GM12878 (cell line): ENCODE results near the gene TEF. TPM values are rescaled to one million over a fixed set of nuclear protein-coding genes. Genes with fewer than 3 reads are reported as not detected.

Experiments
- ATAC-seq: fragments of 200-7000 bp; cut with Tn5 transposase; 3 replicates; pipeline ENCODE4 v1.9.1; 2020; ENCODE audit warnings: mild to moderate bottlenecking, moderate library complexity
- BruUV-seq: library from RNA; stranded (reverse); fragments of 400-500 nt; replicated peaks from 2 replicates; lab custom pipeline; 2021; lab: Mats Ljungman, UMichigan
- CTCF ChIA-PET: fragments of 300-600 bp; sonication (Branson Sonifier 250); formaldehyde crosslinking; extraction: SDS; loops from one replicate; lab custom pipeline; 2021; ENCODE audit warnings: inconsistent platforms; lab: Yijun Ruan, JAX
- POLR2A ChIA-PET: fragments of 350-600 bp; formaldehyde crosslinking; extraction: SDS; loops from one replicate; lab custom pipeline; 2021; ENCODE audit warnings: inconsistent platforms; lab: Charles Lee
- RAD21 ChIA-PET: fragments of 300-600 bp; sonication (Branson Sonifier 250); formaldehyde crosslinking; loops from one replicate; lab custom pipeline; 2023; ENCODE audit warnings: antibody characterized with exemption; ENCODE audit not compliant: unreplicated experiment; lab: Charles Lee
- SMC1A ChIA-PET: fragments of 300-600 bp; sonication (Branson Sonifier 250); formaldehyde crosslinking; loops from one replicate; lab custom pipeline; 2023; ENCODE audit not compliant: unreplicated experiment, uncharacterized antibody; lab: Charles Lee
- DNase-seq: peaks from one replicate; pipeline ENCODE4 v3.0.0-alpha.2; 2011; ENCODE audit warnings: low read depth, low spot score
- FAIRE-seq: peaks from 3 replicates; lab custom pipeline; 2011; peaks lifted over from hg19 to GRCh38; lab: Jason Lieb, UNC
- H2AFZ ChIP-seq: 2 replicates; pipeline ENCODE4 v1.6.0; 2011; ENCODE audit warnings: low read depth, low read length, control low read depth; ENCODE audit not compliant: control insufficient read depth
- H3K27ac ChIP-seq: 2 replicates; pipeline ENCODE4 v1.5.1; 2011; ENCODE audit warnings: control low read depth; ENCODE audit not compliant: control insufficient read depth, insufficient read depth
- H3K27me3 ChIP-seq, 2 experiments: replicated peaks in 1 of 2; 2 replicates each; pipeline versions ENCODE4 v1.6.0 to v1.6.1; 2011; ENCODE audit warnings: low read length in 1 of 2; ENCODE audit not compliant: control insufficient read depth in 2 of 2, insufficient read depth in 2 of 2
- H3K36me3 ChIP-seq, 2 experiments: 2 replicates each; pipeline ENCODE4 v1.5.1; 2011; ENCODE audit warnings: low read length in 1 of 2; ENCODE audit not compliant: control insufficient read depth in 2 of 2, insufficient read depth in 2 of 2
- H3K4me1 ChIP-seq: 2 replicates; pipeline ENCODE4 v1.6.1; 2011; ENCODE audit warnings: mild to moderate bottlenecking, low read length, moderate library complexity, mixed read lengths; ENCODE audit not compliant: control insufficient read depth, insufficient read depth
- H3K4me2 ChIP-seq: 2 replicates; pipeline ENCODE4 v1.6.0; 2011; ENCODE audit warnings: control low read depth; ENCODE audit not compliant: control insufficient read depth, insufficient read depth
- H3K4me3 ChIP-seq: fragments of 200-600 bp; sonication (generic); 2 replicates; pipeline ENCODE4 v1.5.1; 2016
- H3K79me2 ChIP-seq: 2 replicates; pipeline ENCODE4 v1.6.0; 2011; ENCODE audit warnings: low read length; ENCODE audit not compliant: control insufficient read depth, insufficient read depth
- H3K9ac ChIP-seq: 2 replicates; pipeline ENCODE4 v1.8.0; 2011; ENCODE audit warnings: low read length, control low read depth, mixed read lengths; ENCODE audit not compliant: control insufficient read depth, insufficient read depth
- H3K9me3 ChIP-seq: replicated peaks from 3 replicates; pipeline ENCODE4 v1.5.1; 2011; ENCODE audit warnings: mild to moderate bottlenecking, low read length; ENCODE audit not compliant: control insufficient read depth, insufficient read depth
- H4K20me1 ChIP-seq: 2 replicates; pipeline ENCODE4 v1.6.0; 2011; ENCODE audit not compliant: control insufficient read depth, insufficient read depth
- ETV6 ChIP-seq, 2 experiments: fragments of 450-650 bp in 1 of 2; IDR thresholded peaks in 1 of 2; conservative IDR thresholded peaks in 1 of 2; 2 replicates each; pipeline ENCODE4 v1.6.1; 2014; ENCODE audit warnings: antibody characterized with exemption in 1 of 2, borderline replicate concordance in 1 of 2, low read depth in 1 of 2, mild to moderate bottlenecking in 1 of 2, moderate library complexity in 1 of 2
- RB1 ChIP-seq: fragments of 450-650 bp; formaldehyde crosslinking; IDR thresholded peaks from 2 replicates; pipeline ENCODE4 v1.6.1; 2017; ENCODE audit warnings: mild to moderate bottlenecking, borderline replicate concordance
- SPI1 ChIP-seq: IDR thresholded peaks from 2 replicates; pipeline ENCODE4 v1.6.1; 2011; ENCODE audit warnings: low read depth, mild to moderate bottlenecking, low read length, moderate library complexity, borderline replicate concordance; ENCODE audit not compliant: insufficient read depth
- TBL1XR1 ChIP-seq: IDR thresholded peaks from 2 replicates; pipeline ENCODE4 v1.6.1; 2012; ENCODE audit warnings: low read depth, low read length, improper control_type of control experiment
- WGBS: methylation state at CpG from one replicate; pipeline ENCODE4 v1.1.6; 2016; ENCODE audit warnings: low lambda C conversion rate; ENCODE audit not compliant: insufficient replicate concordance, insufficient coverage; ENCODE audit errors: missing lambda C conversion rate; 5-methylcytosine and 5-hydroxymethylcytosine counted together
- in situ Hi-C: fragments of 300-500 bp; cut with MboI; formaldehyde crosslinking; loops from 9 replicates; pipeline ENCODE4 v1.14.3; 2018; ENCODE audit warnings: mixed read lengths
- intact Hi-C: fragments of 100-400 bp; cut with micrococcal nuclease; formaldehyde crosslinking; loops from one replicate; pipeline ENCODE4 v1.14.2; 2022; ENCODE audit not compliant: unreplicated experiment
- polyA plus RNA-seq, 11 experiments: library from polyadenylated mRNA; depleted of rRNA in 4 of 11; unstranded in 6 of 11; stranded (reverse) in 5 of 11; fragments of >200 nt; fragmentation: Nextera tagmentation in 4 of 11; fragmentation: Illumina TruSeq in 1 of 11; extraction: Ambion mirVana in 4 of 11; extraction: Trizol in 1 of 11; gene quantifications; 1 replicate in 1 of 11; 2 replicates in 10 of 11; pipeline versions ENCODE4 v1.2.1 to v1.2.3, GENCODE V29; 2011 to 2016; ENCODE audit warnings: inconsistent platforms in 2 of 11, missing spikeins in 2 of 11, low read depth in 1 of 11
- total RNA-seq, 4 experiments: library from RNA; depleted of rRNA in 3 of 4; stranded (reverse); fragments of >200 nt in 3 of 4; fragmentation: Illumina TruSeq in 1 of 4; extraction: Trizol in 1 of 4; gene quantifications; 2 replicates each; pipeline versions ENCODE4 v1.2.1 to v1.2.3, GENCODE V29; 2013 to 2021
- TF ChIP-seq, protein P1 (sequence below): fragments of 450-650 bp; conservative IDR thresholded peaks from 2 replicates; pipeline ENCODE4 v1.6.1; 2017; ENCODE audit warnings: mild to moderate bottlenecking, moderate library complexity
- TF ChIP-seq, protein P2 (sequence below): IDR thresholded peaks from 2 replicates; pipeline ENCODE4 v1.6.1; 2011; ENCODE audit warnings: mild to moderate bottlenecking, low read depth, low read length, moderate library complexity; ENCODE audit not compliant: insufficient replicate concordance
- TF ChIP-seq, protein P3 (sequence below): fragments of 450-650 bp; IDR thresholded peaks from 2 replicates; pipeline ENCODE4 v1.6.1; 2018; ENCODE audit warnings: mild to moderate bottlenecking, low read depth, moderate library complexity; ENCODE audit not compliant: partially characterized antibody

TEF gene
- total and polyA plus RNA-seq, 10 of the 15 experiments (the other 5 are each of a cell fraction or from before 2014, with no cell fraction given): 0.23 to 4.9 (median 3.2) TPM

DNA sequence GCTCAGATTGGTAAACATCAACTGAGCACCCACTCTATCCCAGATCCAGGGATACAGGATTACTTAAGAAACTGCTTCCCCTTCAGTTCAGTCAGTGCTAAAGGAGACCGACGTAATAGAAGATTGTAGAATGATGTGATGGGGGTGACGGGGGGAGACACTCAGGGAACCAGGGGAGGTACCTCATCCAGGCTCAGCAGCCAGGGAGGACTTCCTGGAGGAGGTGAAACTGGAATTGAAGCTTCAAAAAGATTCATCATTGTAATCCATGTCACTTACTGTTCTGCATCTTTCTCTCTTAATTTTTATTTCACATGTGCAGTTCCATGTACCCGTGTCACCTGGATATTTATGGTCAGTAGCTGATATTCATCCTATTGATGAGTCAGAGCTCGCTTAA, 19.1 kb upstream of the TEF start (continued):
- TF ChIP-seq, protein P1, sequence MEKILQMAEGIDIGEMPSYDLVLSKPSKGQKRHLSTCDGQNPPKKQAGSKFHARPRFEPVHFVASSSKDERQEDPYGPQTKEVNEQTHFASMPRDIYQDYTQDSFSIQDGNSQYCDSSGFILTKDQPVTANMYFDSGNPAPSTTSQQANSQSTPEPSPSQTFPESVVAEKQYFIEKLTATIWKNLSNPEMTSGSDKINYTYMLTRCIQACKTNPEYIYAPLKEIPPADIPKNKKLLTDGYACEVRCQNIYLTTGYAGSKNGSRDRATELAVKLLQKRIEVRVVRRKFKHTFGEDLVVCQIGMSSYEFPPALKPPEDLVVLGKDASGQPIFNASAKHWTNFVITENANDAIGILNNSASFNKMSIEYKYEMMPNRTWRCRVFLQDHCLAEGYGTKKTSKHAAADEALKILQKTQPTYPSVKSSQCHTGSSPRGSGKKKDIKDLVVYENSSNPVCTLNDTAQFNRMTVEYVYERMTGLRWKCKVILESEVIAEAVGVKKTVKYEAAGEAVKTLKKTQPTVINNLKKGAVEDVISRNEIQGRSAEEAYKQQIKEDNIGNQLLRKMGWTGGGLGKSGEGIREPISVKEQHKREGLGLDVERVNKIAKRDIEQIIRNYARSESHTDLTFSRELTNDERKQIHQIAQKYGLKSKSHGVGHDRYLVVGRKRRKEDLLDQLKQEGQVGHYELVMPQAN: no peak

DNA sequence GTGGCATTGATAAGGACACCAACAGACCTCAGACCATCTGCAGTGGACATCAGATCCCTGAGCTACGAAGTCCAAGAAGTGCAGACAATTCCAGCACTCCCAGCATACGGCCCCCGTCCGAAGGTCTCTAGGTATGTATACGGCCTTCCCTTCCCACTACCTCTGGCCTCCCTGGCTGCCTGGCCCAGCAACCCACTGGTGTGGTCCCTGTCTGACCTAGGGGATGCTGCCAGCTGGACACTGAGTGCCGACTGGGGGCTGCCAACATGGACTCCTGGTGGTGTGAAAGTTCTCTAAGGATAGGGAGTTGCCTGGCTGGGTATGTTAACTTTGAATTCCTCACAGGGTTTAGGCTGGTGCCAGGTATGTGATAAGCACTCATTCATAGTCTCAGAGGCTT, 17.5 kb upstream of the TEF start:
- FAIRE-seq: no peak
- POLR2A ChIA-PET: interaction anchor here (0.6 kb wide), 1 partner anchor 806 kb away, joined by 3 read pairs; no protein-coding TSS in a partner anchor
- H3K9ac ChIP-seq: no peak overlapping the region

More for the DNA sequence above, 17.5 kb upstream of the TEF start:
- BruUV-seq: no TSS peak
- Histone ChIP-seq H3K79me2 (no peaks in the 10 kb centered on the region), H3K36me3 (no peaks in the 10 kb centered on the region), H3K27ac (no peak overlapping the region), H2AFZ (no peak overlapping the region), H3K4me1 (no peaks in the 10 kb centered on the region), H3K4me2 (no peak overlapping the region), H3K4me3 (no peak overlapping the region), H3K9me3 (no peaks in the 10 kb centered on the region), H3K27me3 (peaks cover 0 to 3% of the 10 kb centered on the region in 2 experiments; a peak in 1 of 4 replicates), H4K20me1 (no peaks in the 10 kb centered on the region)
- RAD21 ChIA-PET: no interaction called here
- no peak for ATAC-seq
- 72% methylated on average over 6 of the region's 6 CpGs for WGBS
- CTCF ChIA-PET: no interaction called here
- DNase-seq: no peak
- TF ChIP-seq RB1 (no peak), ETV6 (conservative IDR thresholded peaks at IDR 0.05 in 1 of 2, IDR thresholded peaks at IDR 0.05 in 1 of 2; ENCODE audit: borderline replicate concordance in 1 of 2, low read depth in 1 of 2) (no peak), SPI1 (no peak), TBL1XR1 (no peak)
- TF ChIP-seq, protein P2, sequence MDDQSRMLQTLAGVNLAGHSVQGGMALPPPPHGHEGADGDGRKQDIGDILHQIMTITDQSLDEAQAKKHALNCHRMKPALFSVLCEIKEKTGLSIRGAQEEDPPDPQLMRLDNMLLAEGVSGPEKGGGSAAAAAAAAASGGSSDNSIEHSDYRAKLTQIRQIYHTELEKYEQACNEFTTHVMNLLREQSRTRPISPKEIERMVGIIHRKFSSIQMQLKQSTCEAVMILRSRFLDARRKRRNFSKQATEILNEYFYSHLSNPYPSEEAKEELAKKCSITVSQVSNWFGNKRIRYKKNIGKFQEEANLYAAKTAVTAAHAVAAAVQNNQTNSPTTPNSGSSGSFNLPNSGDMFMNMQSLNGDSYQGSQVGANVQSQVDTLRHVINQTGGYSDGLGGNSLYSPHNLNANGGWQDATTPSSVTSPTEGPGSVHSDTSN: no peak
- TF ChIP-seq, protein P3, sequence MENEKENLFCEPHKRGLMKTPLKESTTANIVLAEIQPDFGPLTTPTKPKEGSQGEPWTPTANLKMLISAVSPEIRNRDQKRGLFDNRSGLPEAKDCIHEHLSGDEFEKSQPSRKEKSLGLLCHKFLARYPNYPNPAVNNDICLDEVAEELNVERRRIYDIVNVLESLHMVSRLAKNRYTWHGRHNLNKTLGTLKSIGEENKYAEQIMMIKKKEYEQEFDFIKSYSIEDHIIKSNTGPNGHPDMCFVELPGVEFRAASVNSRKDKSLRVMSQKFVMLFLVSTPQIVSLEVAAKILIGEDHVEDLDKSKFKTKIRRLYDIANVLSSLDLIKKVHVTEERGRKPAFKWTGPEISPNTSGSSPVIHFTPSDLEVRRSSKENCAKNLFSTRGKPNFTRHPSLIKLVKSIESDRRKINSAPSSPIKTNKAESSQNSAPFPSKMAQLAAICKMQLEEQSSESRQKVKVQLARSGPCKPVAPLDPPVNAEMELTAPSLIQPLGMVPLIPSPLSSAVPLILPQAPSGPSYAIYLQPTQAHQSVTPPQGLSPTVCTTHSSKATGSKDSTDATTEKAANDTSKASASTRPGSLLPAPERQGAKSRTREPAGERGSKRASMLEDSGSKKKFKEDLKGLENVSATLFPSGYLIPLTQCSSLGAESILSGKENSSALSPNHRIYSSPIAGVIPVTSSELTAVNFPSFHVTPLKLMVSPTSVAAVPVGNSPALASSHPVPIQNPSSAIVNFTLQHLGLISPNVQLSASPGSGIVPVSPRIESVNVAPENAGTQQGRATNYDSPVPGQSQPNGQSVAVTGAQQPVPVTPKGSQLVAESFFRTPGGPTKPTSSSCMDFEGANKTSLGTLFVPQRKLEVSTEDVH: no peak
- intact Hi-C loops: no loop called here
- in situ Hi-C loops: no loop called here
- SMC1A ChIA-PET: no interaction called here
